ENCODE measurements around the gene MRPL27.

MRPL27 gene

DNA sequence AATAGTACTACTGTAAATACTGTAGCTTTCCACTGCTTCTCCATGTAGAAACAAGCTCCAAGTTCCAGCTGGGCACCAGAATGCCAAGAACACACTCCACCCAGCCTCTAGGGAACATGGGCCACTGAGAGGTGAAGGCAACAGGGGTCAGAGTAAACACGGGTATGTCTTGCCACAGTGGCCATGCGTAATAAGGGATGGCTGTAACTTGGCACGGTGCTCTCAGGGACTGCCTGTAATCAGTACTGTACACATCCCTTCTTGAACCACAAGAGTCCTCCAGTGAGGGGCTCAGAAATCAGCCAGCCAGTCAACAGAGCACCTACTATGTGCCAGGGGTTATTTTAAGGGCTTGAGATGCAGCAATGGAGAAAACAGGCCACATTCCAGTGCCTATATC, 13.5 kb upstream of the MRPL27 start:
- DNase-seq (ENCODE audit: low read depth), result no peak

DNA sequence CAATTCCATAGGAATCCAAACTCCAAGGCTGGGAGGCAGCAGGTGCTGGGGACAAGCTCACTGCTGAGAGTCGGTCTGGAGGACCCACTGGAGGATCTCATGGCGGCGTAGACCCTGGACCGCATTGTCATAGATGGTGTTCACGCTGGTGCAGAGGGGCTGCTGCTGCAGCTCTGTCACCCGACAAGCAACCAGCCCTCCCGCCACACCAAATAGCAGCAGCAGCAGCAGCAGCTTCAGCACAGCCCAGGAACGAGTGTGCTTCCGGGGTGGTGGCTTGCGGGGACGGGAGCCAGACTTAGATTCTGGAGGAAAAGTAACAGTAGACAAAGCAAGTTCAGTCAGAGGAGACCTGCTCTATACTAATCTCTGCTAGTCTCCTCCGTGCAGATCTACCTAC, 9.9 kb upstream of the MRPL27 start:
- no peak for DNase-seq (ENCODE audit: low read depth)

DNA sequence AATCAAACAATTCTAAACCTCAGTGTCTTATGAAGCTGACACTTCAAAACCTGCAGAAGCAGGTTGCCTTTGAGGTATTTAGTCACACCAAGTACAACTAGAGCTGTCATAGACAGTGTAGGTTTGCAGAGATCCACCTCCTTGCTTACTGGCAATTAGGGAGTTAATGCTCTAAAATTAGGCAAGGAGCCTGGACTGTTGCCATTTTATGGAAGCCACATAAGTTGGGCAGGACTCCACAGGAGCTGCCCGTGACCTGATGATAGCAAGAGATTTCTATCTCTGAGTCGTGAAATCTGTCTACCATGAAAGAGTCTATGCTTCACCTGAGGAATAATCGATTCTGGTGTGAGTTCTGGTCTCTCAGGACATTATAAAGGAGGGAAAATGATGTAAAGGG, 8.9 kb upstream of the MRPL27 start:
- DNase-seq (ENCODE audit: low read depth), result no peak

DNA sequence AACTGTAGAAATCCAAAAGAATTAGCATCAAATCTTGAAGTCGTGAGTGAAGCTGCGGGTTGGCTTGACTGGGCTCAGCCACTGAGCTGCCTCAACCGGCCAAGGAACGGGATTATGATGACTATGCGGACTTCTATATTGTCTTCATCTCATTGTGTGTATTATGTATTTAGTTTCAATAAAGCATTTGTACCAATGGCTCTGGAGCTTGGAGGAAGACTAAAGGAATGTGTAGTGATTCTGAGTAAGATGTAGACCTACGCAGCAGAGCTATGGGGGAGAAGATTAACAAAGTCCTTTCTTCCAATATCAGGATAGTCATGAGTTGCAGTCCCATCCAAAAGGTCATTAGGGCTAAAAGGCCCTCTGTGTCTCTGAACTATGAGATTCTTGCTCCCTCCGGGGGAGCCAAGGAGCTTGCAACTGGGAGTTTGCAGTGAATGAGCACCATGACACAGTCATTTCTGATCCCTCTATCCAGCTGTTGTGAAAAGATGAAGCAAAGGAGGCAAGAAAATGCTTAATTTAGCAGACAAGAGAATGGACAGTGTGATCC, 8.4 kb upstream of the MRPL27 start:
- no peak for DNase-seq (ENCODE audit: low read depth)

- no peak for DNase-seq (ENCODE audit: low read depth)
These were observed 7.6 kb upstream of the MRPL27 start for GRCh38 chr17:50380369-50381259.

DNA sequence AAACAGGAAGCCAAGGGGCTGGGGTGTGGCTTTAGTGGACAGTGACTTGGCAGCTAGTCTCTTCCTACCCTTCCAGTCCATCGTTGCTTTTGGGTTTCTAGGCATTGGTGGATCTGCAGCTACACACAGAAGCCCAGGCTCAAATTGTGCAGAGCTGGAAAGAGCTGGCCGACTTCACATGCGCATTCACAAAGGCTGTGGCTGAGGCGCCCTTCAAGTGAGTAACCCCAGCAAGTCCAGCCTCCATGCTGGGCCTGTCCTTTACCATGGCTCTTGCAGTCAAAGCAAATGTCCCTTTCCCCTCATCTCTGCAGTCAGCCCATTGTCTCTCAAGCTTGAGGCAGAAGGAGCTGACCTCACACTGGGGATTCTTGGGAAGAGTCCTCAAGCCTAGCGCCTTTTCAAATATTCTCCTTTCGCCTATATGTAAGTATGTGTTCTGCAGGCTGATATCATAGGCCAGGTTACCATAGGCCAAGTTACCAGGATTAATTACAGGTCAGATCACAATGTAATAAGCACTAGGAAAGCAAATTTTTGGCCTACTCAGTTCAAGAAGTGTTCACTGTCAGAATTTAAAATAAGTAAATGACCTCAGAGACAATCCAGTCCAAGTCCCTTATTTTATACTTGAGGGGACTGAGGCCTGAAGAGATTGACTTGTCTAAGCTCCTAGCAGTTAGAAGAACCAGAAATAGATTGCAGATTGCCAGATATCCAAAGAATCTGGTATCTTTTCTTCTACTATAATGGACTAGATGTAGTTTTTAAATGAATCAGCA, 6.6 kb upstream of the MRPL27 start:
- DNase-seq (ENCODE audit: low read depth), result no peak

DNA sequence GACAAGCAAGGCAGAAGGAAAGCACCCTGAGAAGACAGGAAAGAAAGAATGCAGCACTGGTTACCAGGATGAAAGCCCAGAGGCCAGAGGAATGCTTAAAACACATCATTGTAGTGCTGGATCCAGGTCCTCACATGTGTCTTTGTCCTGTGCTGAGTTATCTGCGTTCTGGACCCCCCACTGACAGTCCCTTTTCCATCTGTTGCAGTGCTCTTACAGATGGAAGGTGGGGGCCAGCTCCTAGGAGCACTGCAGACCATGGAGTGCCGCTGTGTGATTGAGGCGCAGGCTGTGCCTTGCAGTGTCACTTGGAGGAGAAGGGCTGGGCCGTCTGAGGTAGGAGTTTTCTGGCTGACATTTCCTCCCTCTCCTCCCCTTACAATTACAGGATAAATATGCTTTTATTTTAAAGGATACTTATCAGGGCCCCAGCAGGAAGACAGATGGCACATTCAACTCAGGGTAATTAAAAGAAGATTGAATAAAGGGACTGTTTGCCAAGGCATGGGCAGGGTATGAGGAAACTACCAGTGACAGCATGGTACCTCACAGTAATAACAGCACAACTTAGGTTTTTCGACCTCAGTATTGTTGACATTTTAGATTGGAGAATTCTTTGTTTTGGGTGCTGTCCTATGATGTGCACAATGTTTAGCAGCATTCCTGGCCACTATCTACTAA, 3.0 kb upstream of the MRPL27 start:
- DNase-seq (ENCODE audit: low read depth), result no peak

- DNase-seq (ENCODE audit: low read depth), result no peak
These were observed 721 bp upstream of the MRPL27 start for GRCh38 chr17:50373705-50374104.

- DNase-seq (ENCODE audit: low read depth), result no peak
These were observed 694 bp downstream of the MRPL27 start for GRCh38 chr17:50372222-50372757.

GRCh38 chr17:50371526-50371925, 1.5 kb downstream of the MRPL27 start:
- DNase-seq (ENCODE audit: low read depth), result no peak

GRCh38 chr17:50370052-50370451, 2.9 kb downstream of the MRPL27 start:
- no peak for DNase-seq (ENCODE audit: low read depth)

DNA sequence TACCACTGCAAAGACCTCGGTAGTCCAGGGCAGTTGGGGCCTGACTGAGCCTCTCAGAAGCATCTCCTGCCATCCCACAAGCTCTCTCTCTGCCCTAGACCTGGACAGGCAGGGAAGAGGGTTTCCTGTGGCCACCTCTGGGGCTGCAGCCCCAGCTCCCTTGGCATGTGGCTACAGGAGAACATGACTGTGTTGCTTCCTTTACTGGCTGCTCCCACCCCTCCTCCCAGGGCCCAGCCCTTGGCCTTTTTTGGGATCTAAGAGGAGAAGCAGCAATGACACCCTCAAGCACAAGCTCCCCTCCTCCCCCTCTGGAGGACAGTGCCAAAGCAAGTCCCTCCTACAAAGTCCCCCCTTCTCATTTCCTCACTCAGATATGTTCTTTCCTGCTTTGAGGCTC, 5.6 kb downstream of the MRPL27 start:
- DNase-seq (ENCODE audit: low read depth), result no peak

GRCh38 chr17:50365649-50366393, 7.2 kb downstream of the MRPL27 start:
- DNase-seq (ENCODE audit: low read depth), result no peak

- no peak for DNase-seq (ENCODE audit: low read depth)
These were observed 7.8 kb downstream of the MRPL27 start for GRCh38 chr17:50365165-50365564.

DNA sequence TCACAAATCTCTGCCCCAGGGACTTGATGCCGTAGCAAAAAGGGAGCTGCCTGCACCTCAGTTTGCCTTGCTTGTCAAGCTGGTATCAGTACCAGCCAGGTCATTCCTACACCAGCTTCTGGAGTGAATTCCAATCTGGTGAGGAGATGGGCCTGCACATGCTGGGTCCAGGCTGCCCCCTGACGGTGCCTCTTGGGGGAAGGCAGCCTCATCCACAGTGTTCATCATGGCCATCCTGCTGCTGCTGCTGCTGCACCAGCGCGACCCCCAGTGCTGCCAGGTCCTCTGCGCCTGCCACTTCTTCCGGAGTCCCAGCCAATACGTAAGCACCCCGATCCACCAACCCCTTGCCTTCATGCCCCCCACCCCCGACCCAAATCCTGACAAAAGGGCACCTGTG, 8.3 kb downstream of the MRPL27 start:
- DNase-seq (ENCODE audit: low read depth), result no peak

GRCh38 chr17:50364061-50364458, 8.9 kb downstream of the MRPL27 start:
- DNase-seq (ENCODE audit: low read depth), result no peak

DNA sequence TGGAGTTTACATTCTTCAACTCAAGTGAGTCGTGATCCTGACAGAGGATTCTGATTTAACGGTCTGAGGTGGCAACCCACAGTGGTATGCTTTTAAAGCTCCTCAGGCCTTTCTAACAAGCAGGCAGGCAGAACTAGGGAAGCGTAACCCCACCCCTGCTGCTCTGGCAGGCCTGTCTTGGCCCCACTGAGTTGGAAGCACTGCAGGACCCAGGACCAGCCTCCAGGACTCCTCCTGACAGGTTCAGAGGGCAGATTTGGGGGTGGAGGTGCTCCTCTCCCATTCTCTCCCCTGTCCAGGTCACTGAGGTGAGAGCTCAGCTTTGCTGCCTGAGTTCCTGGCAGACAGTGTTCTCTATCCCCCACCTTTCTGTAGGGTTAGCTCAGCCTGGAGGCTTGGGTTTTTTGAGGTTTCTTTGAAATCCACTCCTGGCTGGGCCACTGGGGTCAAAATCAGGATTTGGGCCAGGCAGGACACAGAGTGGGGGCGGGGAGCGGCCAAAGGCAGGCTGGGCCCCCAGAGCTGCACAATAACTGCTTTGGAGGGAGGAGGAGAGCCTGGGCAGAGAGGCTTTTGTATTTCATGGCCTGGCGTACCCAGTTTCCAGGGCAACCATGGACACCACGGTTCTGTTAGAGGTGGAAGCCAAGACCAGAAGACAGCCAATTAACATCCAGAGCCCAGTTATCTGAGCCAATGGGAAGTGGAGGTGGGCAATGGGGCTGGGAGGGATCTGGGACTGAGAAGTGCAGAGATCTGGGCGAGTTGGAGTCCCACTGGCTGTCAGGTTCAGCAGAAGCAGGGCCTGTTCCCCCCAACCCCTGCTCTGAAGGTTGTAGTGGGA, 9.5 kb downstream of the MRPL27 start:
- DNase-seq (ENCODE audit: low read depth), result no peak

DNA sequence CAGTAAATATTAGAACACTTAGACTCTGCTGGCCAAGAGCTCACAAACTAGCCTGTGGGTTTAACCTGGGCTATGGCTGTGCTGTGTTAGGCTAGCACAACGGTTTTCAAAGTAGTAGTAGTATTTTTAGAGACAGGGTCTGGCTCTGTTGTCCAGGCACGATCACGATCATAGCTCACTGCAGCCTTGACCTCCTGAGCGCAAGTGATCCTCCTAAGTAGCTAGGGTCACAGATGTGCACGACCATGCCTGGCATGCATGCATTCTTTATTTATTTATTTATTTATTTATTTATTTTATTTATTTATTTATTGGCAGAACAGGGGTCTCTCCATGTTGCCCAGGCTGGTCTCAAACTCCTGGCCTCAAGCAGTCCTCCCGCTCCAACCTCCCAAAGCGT, 10.3 kb downstream of the MRPL27 start:
- no peak for DNase-seq (ENCODE audit: low read depth)

GRCh38 chr17:50361561-50362480, 11.2 kb downstream of the MRPL27 start:
- no peak for DNase-seq (ENCODE audit: low read depth)
